ENCODE data around the gene TIMP2.
"Not testable (repeated sequence)": the region's sequence is repeated elsewhere in the genome, so short reads cannot be mapped to it uniquely, and the experiment has no call there.

DNA sequence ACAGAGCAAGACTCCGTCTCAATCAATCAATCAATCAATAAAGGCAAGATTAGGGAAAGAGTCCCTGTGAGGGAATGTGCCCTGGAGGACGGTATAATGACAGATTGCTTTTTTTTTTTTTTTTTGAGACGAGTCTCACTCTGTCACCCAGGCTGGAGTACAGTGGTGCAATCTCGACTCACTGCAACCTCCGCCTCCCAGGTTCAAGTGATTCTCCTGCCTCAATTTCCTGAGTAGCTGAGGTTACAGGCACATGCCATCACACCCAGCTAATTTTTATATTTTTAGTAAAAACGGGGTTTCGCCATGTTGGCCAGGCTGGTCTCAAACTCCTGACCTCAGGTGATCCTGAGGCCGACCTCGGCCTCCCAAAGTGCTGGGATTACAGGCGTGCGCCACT lies 35.1 kb downstream of the TIMP2 start:
- TF ChIP-seq, protein P1, sequence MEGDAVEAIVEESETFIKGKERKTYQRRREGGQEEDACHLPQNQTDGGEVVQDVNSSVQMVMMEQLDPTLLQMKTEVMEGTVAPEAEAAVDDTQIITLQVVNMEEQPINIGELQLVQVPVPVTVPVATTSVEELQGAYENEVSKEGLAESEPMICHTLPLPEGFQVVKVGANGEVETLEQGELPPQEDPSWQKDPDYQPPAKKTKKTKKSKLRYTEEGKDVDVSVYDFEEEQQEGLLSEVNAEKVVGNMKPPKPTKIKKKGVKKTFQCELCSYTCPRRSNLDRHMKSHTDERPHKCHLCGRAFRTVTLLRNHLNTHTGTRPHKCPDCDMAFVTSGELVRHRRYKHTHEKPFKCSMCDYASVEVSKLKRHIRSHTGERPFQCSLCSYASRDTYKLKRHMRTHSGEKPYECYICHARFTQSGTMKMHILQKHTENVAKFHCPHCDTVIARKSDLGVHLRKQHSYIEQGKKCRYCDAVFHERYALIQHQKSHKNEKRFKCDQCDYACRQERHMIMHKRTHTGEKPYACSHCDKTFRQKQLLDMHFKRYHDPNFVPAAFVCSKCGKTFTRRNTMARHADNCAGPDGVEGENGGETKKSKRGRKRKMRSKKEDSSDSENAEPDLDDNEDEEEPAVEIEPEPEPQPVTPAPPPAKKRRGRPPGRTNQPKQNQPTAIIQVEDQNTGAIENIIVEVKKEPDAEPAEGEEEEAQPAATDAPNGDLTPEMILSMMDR (IDR thresholded peaks at IDR 0.05), result not testable (repeated sequence)
- not testable (repeated sequence) for TF ChIP-seq POLR2AphosphoS5 (IDR thresholded peaks at IDR 0.05)

Data from breast epithelium (tissue), 3 donors.